ENCODE measurements around the gene IQCN. TPM values are rescaled to one million over a fixed set of nuclear protein-coding genes. Genes with fewer than 3 reads are reported as not detected.
A peak's percentile ranks its signal among the peaks of the same experiment; 100 is the strongest.

IQCN gene
- total and polyA plus RNA-seq, 2 donors (not counting 1 experiment from before 2014, with no cell fraction given), result 52.0 to 63.6 TPM

- H3K4me1 Mint-ChIP-seq, result peaks cover 45% of the 10 kb centered on the region
- Histone ChIP-seq H4K20me1 (ENCODE audit: control insufficient read depth, insufficient read depth, low read length, poor library complexity, severe bottlenecking) (no peaks in the 10 kb centered on the region), H3K4me2 (replicated peaks; ENCODE audit: low read depth, low read length, poor library complexity, severe bottlenecking) (peak overlapping the region; percentile 96), H3K4me3 (ENCODE audit: control extremely low read depth in 1 of 5, extremely low read depth in 1 of 5, insufficient read depth in 1 of 5, low read depth in 2 of 5, low read length in 4 of 5) (peak overlapping the region in 1 of 5 experiments; percentile 45), H3K4me1 (ENCODE audit: control insufficient read depth in 2 of 2, insufficient read depth in 2 of 2, low read length in 2 of 2) (peaks cover 41 to 54% of the 10 kb centered on the region in 2 donors), H3K9ac (ENCODE audit: low read length) (no peak overlapping the region), H3K79me2 (ENCODE audit: control insufficient read depth, insufficient read depth, low read length) (peaks cover 12% of the 10 kb centered on the region), H3K9me3 (ENCODE audit: control extremely low read depth in 1 of 3, control insufficient read depth in 2 of 3, insufficient read depth in 1 of 3, low read length in 2 of 3) (no peaks in the 10 kb centered on the region), H3K27ac (ENCODE audit: low read length in 2 of 2) (peak overlapping the region; percentile 98 to 99), H3K27me3 (replicated peaks in 1 of 4; ENCODE audit: control extremely low read depth in 1 of 4, control insufficient read depth in 3 of 4, insufficient read depth in 4 of 4, low read length in 3 of 4) (no peaks in the 10 kb centered on the region), H3K36me3 (replicated peaks in 1 of 2; ENCODE audit: control extremely low read depth in 1 of 2, control insufficient read depth in 1 of 2, extremely low read depth in 1 of 2, insufficient read depth in 2 of 2, low read length in 1 of 2) (peaks cover 0 to 32% of the 10 kb centered on the region in 2 experiments), H2AFZ (ENCODE audit: insufficient read depth, low read depth, low read length, poor library complexity, severe bottlenecking) (no peak overlapping the region)
- H3K4me3 Mint-ChIP-seq, result no peak overlapping the region
- intact Hi-C loops (cut with micrococcal nuclease), result no loop called here
- ChIA-PET POLR2A (interaction anchor here (0.5 to 4.7 kb wide), 5 partner anchors 13 to 34 kb away, joined by 3 to 63 read pairs (median 5); partner anchors contain the start of genes IQCN, JUND and LSM4), CTCF (interaction anchor here (1.0 to 3.4 kb wide), 4 partner anchors 13 to 37 kb away, joined by 3 to 51 read pairs (median 4); partner anchors contain the start of gene JUND)
- TF ChIP-seq EZH2 (IDR thresholded peaks at IDR 0.05; ENCODE audit: borderline replicate concordance, insufficient read depth, low read depth, low read length, poor library complexity, severe bottlenecking), result no peak
- TF ChIP-seq CTCF (IDR thresholded peaks at IDR 0.05), result no peak
- H3K27me3 Mint-ChIP-seq, result no peaks in the 10 kb centered on the region
- 92% methylated on average over 20 of the region's 20 CpGs for WGBS (ENCODE audit: insufficient coverage)
- peak overlapping the region; percentile 100 for H3K27ac Mint-ChIP-seq
- H3K9me3 Mint-ChIP-seq (ENCODE audit: insufficient read depth), result no peaks in the 10 kb centered on the region
- DNase-seq (no peak), ATAC-seq (ENCODE audit: low read depth) (no peak)
Measured at GRCh38 chr19:18308051-18308947, 34.0 kb upstream of the IQCN start.
